BJ (cell line): Measurements from ENCODE around the gene GLT1D1. TPM values are rescaled to one million over a fixed set of nuclear protein-coding genes. Genes with fewer than 3 reads are reported as not detected.

ENCODE experiments used
- CTCF ChIA-PET: fragments of 350-600 bp; formaldehyde crosslinking; extraction: SDS; loops from one replicate; lab custom pipeline; 2021; ENCODE audit warnings: antibody characterized with exemption, inconsistent platforms; lab: Yijun Ruan, JAX
- POLR2A ChIA-PET: fragments of 300-600 bp; sonication (Branson Sonifier 250); formaldehyde crosslinking; extraction: SDS; loops from one replicate; lab custom pipeline; 2021; ENCODE audit warnings: antibody characterized with exemption; lab: Charles Lee
- DNase-seq: peaks from one replicate; pipeline ENCODE4 v3.0.0-alpha.2; 2011; ENCODE audit warnings: low read depth
- H3K27me3 ChIP-seq: 2 replicates; pipeline ENCODE4 v1.6.0; 2011; ENCODE audit warnings: low read length; ENCODE audit not compliant: control insufficient read depth, insufficient read depth
- H3K36me3 ChIP-seq: 2 replicates; pipeline ENCODE4 v1.5.1; 2011; ENCODE audit warnings: low read length; ENCODE audit not compliant: control insufficient read depth, insufficient read depth
- H3K4me3 ChIP-seq: 2 replicates; pipeline ENCODE4 v1.5.1; 2011; ENCODE audit warnings: low read depth, mild to moderate bottlenecking, control low read depth, low read length
- CTCF ChIP-seq: IDR thresholded peaks from 2 replicates; pipeline ENCODE4 v1.5.1; 2011; ENCODE audit warnings: low read depth, mild to moderate bottlenecking, control low read depth, inconsistent platforms, low read length, moderate library complexity; ENCODE audit not compliant: insufficient read depth
- polyA plus RNA-seq: library from polyadenylated mRNA; depleted of rRNA; stranded (reverse); fragments of >200 nt; gene quantifications from 2 replicates; pipeline ENCODE4 v1.2.3, GENCODE V29; 2011; rRNA removed

GLT1D1 gene
- polyA plus RNA-seq, 1 experiment: not detected

- no peak for DNase-seq
- H3K27me3 ChIP-seq: no peaks in the 10 kb centered on the region
- no peak for TF ChIP-seq CTCF
- ChIA-PET CTCF (no interaction called here), POLR2A (no interaction called here)
- no peak overlapping the region for H3K4me3 ChIP-seq
- H3K36me3 ChIP-seq: no peaks in the 10 kb centered on the region
Measured at GRCh38 chr12:129016159-129016558, 162.9 kb downstream of the GLT1D1 start.

DNA sequence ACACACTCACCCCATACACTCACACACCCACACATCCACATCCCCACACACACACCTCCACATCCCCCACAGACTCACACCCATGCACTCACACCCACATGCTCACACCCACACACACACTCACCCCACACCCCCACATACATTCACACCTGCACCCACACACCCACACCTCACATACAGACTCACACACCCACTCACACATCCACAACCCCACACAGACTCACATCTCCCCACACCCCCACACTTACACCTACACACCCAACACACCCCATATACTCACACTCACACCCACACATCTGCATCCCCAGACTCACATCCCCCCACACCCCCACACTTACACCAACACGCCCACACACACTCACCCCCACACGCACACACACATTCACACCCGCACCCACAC is 171.8 kb downstream of the GLT1D1 start:
- POLR2A ChIA-PET: no interaction called here
- Histone ChIP-seq H3K4me3 (no peak overlapping the region), H3K36me3 (no peaks in the 10 kb centered on the region), H3K27me3 (no peaks in the 10 kb centered on the region)
- TF ChIP-seq CTCF: no peak
- DNase-seq: no peak
- CTCF ChIA-PET: no interaction called here

- H3K27me3 ChIP-seq: no peaks in the 10 kb centered on the region
- POLR2A ChIA-PET: no interaction called here
- no peak for TF ChIP-seq CTCF
- no peak for DNase-seq
- CTCF ChIA-PET: no interaction called here
- no peaks in the 10 kb centered on the region for H3K36me3 ChIP-seq
- no peak overlapping the region for H3K4me3 ChIP-seq
Measured at GRCh38 chr12:129028844-129029243, 175.6 kb downstream of the GLT1D1 start.

Other genes with a start within 250 kb of the GLT1D1 start
- gene SLC15A4, start 29.5 kb upstream of the GLT1D1 start, polyA plus RNA-seq: 21.8 and 23.8 TPM in 2 replicates